Measurements from ENCODE around the gene FAM124A. TPM values are rescaled to one million over a fixed set of nuclear protein-coding genes. Genes with fewer than 3 reads are reported as not detected.

The FAM124A gene
- total and polyA plus RNA-seq, 2 of the 8 experiments (the other 6 are each of a cell fraction or from before 2014, with no cell fraction given): 40.7 to 49.9 TPM

DNA sequence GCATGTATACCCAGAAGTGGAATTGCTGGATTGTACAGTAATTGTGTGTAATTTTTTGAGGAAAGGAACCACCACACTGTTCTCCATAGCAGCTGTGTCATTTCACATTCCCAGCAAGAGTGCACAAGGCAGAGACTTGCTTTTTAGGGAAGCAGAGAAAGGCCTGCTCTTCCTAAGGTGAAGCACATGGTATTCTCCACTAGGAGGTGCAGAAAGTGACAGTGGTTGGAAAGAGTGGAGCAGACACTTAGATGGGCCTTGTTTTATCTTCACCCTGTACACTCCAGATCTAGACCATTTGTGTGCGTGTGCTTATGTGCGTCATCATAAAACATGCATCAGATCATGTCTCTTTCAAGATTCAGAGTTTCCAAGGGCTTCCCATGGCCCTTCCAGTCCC, 35.0 kb downstream of the FAM124A start:
- no peak overlapping the region for H3K56ac ChIP-seq (replicated peaks; ENCODE audit: insufficient read length, low read depth, low read length)
- peaks cover 12 to 25% (median 22%) of the 10 kb centered on the region in 4 experiments for H3K4me1 ChIP-seq (replicated peaks in 1 of 4; ENCODE audit: control insufficient read depth in 3 of 4, insufficient read depth in 4 of 4, low read length in 3 of 4)
- no peak overlapping the region for H3K4me2 ChIP-seq (ENCODE audit: insufficient read depth in 1 of 2, low read depth in 2 of 2, low read length in 2 of 2)
- WGBS, 2 experiments (ENCODE audit: extremely low coverage in 1 of 2, insufficient coverage in 1 of 2, insufficient read length in 1 of 2, insufficient replicate concordance in 2 of 2, low coverage in 1 of 2, low lambda C conversion rate in 2 of 2, missing lambda C conversion rate in 1 of 2): 97% methylated on average over 2 of the region's 2 CpGs; no CpG with 5 or more reads in 1 of the 2 experiments
- no peak overlapping the region for H3K23ac ChIP-seq (ENCODE audit: insufficient read length)
- no peaks in the 10 kb centered on the region for H3K9me3 ChIP-seq (ENCODE audit: insufficient read depth in 2 of 2, low read depth in 1 of 2, low read length in 1 of 2)
- H4K91ac ChIP-seq (replicated peaks; ENCODE audit: insufficient read length, low read length): no peak overlapping the region
- H2BK5ac ChIP-seq (ENCODE audit: low read depth, low read length): no peak overlapping the region; the same call in 1 of the 2 replicates
- H2BK12ac ChIP-seq (ENCODE audit: low read depth, low read length): no peak overlapping the region
- no peak overlapping the region for H3K27ac ChIP-seq (ENCODE audit: low read depth, low read length)
- no peak overlapping the region for H2BK120ac ChIP-seq (replicated peaks; ENCODE audit: low read depth, low read length)
- H4K20me1 ChIP-seq (replicated peaks in 1 of 2; ENCODE audit: control insufficient read depth in 1 of 2, insufficient read depth in 2 of 2, low read length in 2 of 2): peaks cover 0 to 8% of the 10 kb centered on the region in 2 experiments
- TF ChIP-seq, protein P1, sequence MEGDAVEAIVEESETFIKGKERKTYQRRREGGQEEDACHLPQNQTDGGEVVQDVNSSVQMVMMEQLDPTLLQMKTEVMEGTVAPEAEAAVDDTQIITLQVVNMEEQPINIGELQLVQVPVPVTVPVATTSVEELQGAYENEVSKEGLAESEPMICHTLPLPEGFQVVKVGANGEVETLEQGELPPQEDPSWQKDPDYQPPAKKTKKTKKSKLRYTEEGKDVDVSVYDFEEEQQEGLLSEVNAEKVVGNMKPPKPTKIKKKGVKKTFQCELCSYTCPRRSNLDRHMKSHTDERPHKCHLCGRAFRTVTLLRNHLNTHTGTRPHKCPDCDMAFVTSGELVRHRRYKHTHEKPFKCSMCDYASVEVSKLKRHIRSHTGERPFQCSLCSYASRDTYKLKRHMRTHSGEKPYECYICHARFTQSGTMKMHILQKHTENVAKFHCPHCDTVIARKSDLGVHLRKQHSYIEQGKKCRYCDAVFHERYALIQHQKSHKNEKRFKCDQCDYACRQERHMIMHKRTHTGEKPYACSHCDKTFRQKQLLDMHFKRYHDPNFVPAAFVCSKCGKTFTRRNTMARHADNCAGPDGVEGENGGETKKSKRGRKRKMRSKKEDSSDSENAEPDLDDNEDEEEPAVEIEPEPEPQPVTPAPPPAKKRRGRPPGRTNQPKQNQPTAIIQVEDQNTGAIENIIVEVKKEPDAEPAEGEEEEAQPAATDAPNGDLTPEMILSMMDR (IDR thresholded peaks at IDR 0.05; ENCODE audit: control extremely low read depth in 1 of 3, insufficient read depth in 1 of 3, low read depth in 1 of 3, low read length in 3 of 3): peak in 2 of 3 experiments; percentile 21 to 52; a peak in 1 of 4 replicates
- TF ChIP-seq SP2 (IDR thresholded peaks at IDR 0.05; ENCODE audit: low read length): no peak
- TF ChIP-seq ZNF274 (IDR thresholded peaks at IDR 0.05; ENCODE audit: borderline replicate concordance, extremely low read depth, low read length): no peak
- TF ChIP-seq JUND (IDR thresholded peaks at IDR 0.05; ENCODE audit: low read length): no peak
- peak; percentile 16 to 34; a peak in 1 of 4 replicates for TF ChIP-seq RAD21 (IDR thresholded peaks at IDR 0.05 in 1 of 2, conservative IDR thresholded peaks at IDR 0.05 in 1 of 2; ENCODE audit: low read depth in 2 of 2, low read length in 2 of 2)
- H2AK5ac ChIP-seq (ENCODE audit: low read depth, low read length): no peak overlapping the region
- ChIA-PET POLR2A (ENCODE audit: partially characterized antibody) (interaction anchor here (2.0 kb wide), 1 partner anchor 10 kb away, joined by 5 read pairs; no protein-coding TSS in a partner anchor), CTCF (ENCODE audit: partially characterized antibody) (interaction anchor here (0.7 to 5.7 kb wide), 8 partner anchors 11 to 130 kb away, joined by 3 to 30 read pairs (median 4); no protein-coding TSS in a partner anchor)
- no peak overlapping the region for H4K5ac ChIP-seq (ENCODE audit: insufficient read length, low read depth, low read length)
- H2AFZ ChIP-seq (ENCODE audit: low read length): no peak overlapping the region
- FAIRE-seq (peak; percentile 63), DNase-seq (ENCODE audit: low read depth in 1 of 2, low spot score in 2 of 2) (no peak)
- H3K14ac ChIP-seq (ENCODE audit: insufficient read length): no peak overlapping the region
- H3K9ac ChIP-seq (replicated peaks in 1 of 4; ENCODE audit: extremely low read depth in 1 of 4, low read depth in 3 of 4, low read length in 3 of 4): no peak overlapping the region
- peaks cover 30% of the 10 kb centered on the region for H3K79me1 ChIP-seq (ENCODE audit: low read depth, low read length)
- no peak overlapping the region for H2BK20ac ChIP-seq (ENCODE audit: low read length)
- H3K4me3 ChIP-seq (ENCODE audit: extremely low read depth in 1 of 4, insufficient read depth in 2 of 4, low read depth in 3 of 4, low read length in 4 of 4): no peak overlapping the region
- no peak overlapping the region for H3K18ac ChIP-seq (ENCODE audit: extremely low read depth, low read length)
- H4K8ac ChIP-seq (ENCODE audit: extremely low read depth, insufficient read depth, low read length): no peak overlapping the region
- H3K4ac ChIP-seq (replicated peaks; ENCODE audit: insufficient read length, low read depth, low read length): no peak overlapping the region
- no peak overlapping the region for H2BK15ac ChIP-seq (ENCODE audit: low read length)
- H3K36me3 ChIP-seq (ENCODE audit: control insufficient read depth in 2 of 4, insufficient read depth in 4 of 4, low read length in 3 of 4): peaks cover 5 to 69% (median 37%) of the 10 kb centered on the region in 4 experiments
- H3K23me2 ChIP-seq (ENCODE audit: low read depth, low read length): no peaks in the 10 kb centered on the region
- H3K79me2 ChIP-seq (ENCODE audit: control insufficient read depth in 1 of 2, insufficient read depth in 2 of 2, low read length in 2 of 2): peaks cover 4 to 85% of the 10 kb centered on the region in 2 experiments
- H3K27me3 ChIP-seq (replicated peaks in 1 of 4; ENCODE audit: control insufficient read depth in 3 of 4, extremely low read depth in 1 of 4, insufficient read depth in 3 of 4, low read length in 3 of 4): no peaks in the 10 kb centered on the region

Measured in H1 (cell line).